ENCODE results near the gene ILF3. TPM values are rescaled to one million over a fixed set of nuclear protein-coding genes. Genes with fewer than 3 reads are reported as not detected.

Gene ILF3
- total and polyA plus RNA-seq, 2 of the 13 experiments (the other 11 are each of a cell fraction or from before 2014, with no cell fraction given) = 120 to 173 TPM

- H3K9me3 ChIP-seq (ENCODE audit: low read length) = no peaks in the 10 kb centered on the region
- ATAC-seq (no peak), DNase-seq (ENCODE audit: low spot score) (no peak), FAIRE-seq (no peak)
- no peak overlapping the region for H3K27ac ChIP-seq (ENCODE audit: extremely low read length, insufficient read depth, low read length)
- ChIA-PET CTCF (ENCODE audit: low intra/inter-chr PET ratio, low total read pairs) (no interaction called here), POLR2A (no interaction called here)
- TF ChIP-seq RBM22 (optimal IDR thresholded peaks at IDR 0.05; ENCODE audit: low read length) (peak; percentile 77), ZNF547 (CRISPR knock-in tag; IDR thresholded peaks at IDR 0.05) (no peak), KLF13 (CRISPR knock-in tag; IDR thresholded peaks at IDR 0.05) (no peak), POLR2G (IDR thresholded peaks at IDR 0.05; ENCODE audit: low read depth, low read length) (peak; percentile 27; the same call in 1 of the 2 replicates), ZBTB26 (CRISPR knock-in tag; IDR thresholded peaks at IDR 0.05; ENCODE audit: borderline replicate concordance) (no peak), ZNF589 (CRISPR knock-in tag; conservative IDR thresholded peaks at IDR 0.05) (no peak), GPBP1L1 (CRISPR knock-in tag; IDR thresholded peaks at IDR 0.05) (no peak), AGO2 (optimal IDR thresholded peaks at IDR 0.05; ENCODE audit: low read depth, low read length) (peak; percentile 26), ZNF782 (CRISPR knock-in tag; IDR thresholded peaks at IDR 0.05; ENCODE audit: borderline replicate concordance) (no peak), ATAD3A (CRISPR knock-in tag; IDR thresholded peaks at IDR 0.05) (no peak), POLR2A (IDR thresholded peaks at IDR 0.05; ENCODE audit: insufficient read depth in 1 of 2, low read depth in 2 of 2, low read length in 2 of 2) (0 out of 4 replicates have a peak, but pooled peaks of 1 of the 2 experiments have one; percentile 12), POLR2AphosphoS2 (IDR thresholded peaks at IDR 0.05; ENCODE audit: low read depth, low read length) (0 out of 2 replicates have a peak, but pooled peaks have one; percentile 74), ZFP1 (CRISPR knock-in tag; IDR thresholded peaks at IDR 0.05) (no peak), ZKSCAN1 (IDR thresholded peaks at IDR 0.05; ENCODE audit: low read length) (no peak)
- TF ChIP-seq, protein P1, sequence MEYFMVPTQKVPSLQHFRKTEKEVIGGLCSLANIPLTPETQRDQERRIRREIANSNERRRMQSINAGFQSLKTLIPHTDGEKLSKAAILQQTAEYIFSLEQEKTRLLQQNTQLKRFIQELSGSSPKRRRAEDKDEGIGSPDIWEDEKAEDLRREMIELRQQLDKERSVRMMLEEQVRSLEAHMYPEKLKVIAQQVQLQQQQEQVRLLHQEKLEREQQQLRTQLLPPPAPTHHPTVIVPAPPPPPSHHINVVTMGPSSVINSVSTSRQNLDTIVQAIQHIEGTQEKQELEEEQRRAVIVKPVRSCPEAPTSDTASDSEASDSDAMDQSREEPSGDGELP (IDR thresholded peaks at IDR 0.05; ENCODE audit: borderline replicate concordance, low read depth) = no peak
- TF ChIP-seq, protein P2, sequence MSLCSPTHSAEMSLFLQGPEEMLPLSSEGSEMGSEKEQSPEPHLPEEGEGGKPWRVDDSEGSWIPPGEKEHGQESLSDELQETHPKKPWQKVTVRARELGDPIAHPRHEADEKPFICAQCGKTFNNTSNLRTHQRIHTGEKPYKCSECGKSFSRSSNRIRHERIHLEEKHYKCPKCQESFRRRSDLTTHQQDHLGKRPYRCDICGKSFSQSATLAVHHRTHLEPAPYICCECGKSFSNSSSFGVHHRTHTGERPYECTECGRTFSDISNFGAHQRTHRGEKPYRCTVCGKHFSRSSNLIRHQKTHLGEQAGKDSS (CRISPR knock-in tag; IDR thresholded peaks at IDR 0.05; ENCODE audit: borderline replicate concordance, low read depth) = no peak
- no TSS peak for BruUV-seq (replicated peaks)
- intact Hi-C loops (cut with micrococcal nuclease; ENCODE audit: unreplicated experiment) (no loop called here), in situ Hi-C loops (cut with HindIII; ENCODE audit: extremely low pct_ligation_motif_present, low pct_unique_long_range_greater_than_20kb) (no loop called here)
- no peak overlapping the region for H2AFZ ChIP-seq (ENCODE audit: low read length)
- no peak overlapping the region for H3K4me3 ChIP-seq (replicated peaks in 1 of 3; ENCODE audit: insufficient read depth in 1 of 3, low read depth in 2 of 3, low read length in 3 of 3)
- no peak overlapping the region for H3K4me2 ChIP-seq (ENCODE audit: low read depth, low read length)
- H4K20me1 ChIP-seq (ENCODE audit: insufficient read depth, low read length) = peaks cover 4% of the 10 kb centered on the region; the same call in 1 of the 2 replicates
- H3K36me3 ChIP-seq (replicated peaks in 1 of 2; ENCODE audit: control insufficient read depth in 1 of 2, insufficient read depth in 2 of 2, low read length in 2 of 2) = peaks cover 55 to 93% of the 10 kb centered on the region in 2 experiments
- no peaks in the 10 kb centered on the region for H3K4me1 ChIP-seq (ENCODE audit: insufficient read depth, low read length)
- no peaks in the 10 kb centered on the region; a peak in 1 of 5 replicates for H3K27me3 ChIP-seq (ENCODE audit: control insufficient read depth in 1 of 2, insufficient read depth in 2 of 2, low read length in 2 of 2)
- WGBS (ENCODE audit: low lambda C conversion rate) = 98% methylated on average over 10 of the region's 15 CpGs
- H3K79me2 ChIP-seq (ENCODE audit: insufficient read depth, low read length) = peaks cover 14% of the 10 kb centered on the region
- H3K9ac ChIP-seq (ENCODE audit: insufficient read depth, low read depth, low read length) = no peak overlapping the region
Measured at GRCh38 chr19:10680545-10681135, 26.5 kb downstream of the ILF3 start.

Data from HepG2 (cell line).